Measurements from ENCODE around the gene ELL2.

DNA sequence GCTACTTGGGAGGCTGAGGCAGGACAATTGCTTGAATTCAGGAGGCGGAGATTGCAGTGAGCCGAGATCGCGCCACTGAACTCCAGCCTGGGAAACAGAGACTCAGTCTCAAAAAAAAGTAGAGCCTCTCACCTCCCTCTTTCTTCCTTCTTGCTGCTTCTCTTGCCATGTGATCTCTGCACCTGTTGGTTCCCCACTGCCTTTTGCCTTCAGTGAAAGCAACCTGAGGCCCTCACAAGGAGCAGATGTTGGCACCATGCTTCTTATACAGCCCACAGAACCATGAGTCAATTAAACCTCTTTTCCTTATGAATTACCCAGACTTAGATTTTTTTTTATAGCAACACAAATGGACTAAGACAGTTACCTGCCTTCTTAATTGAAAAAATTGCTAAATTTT is 93.5 kb downstream of the ELL2 start:
- TF ChIP-seq CTCF (IDR thresholded peaks at IDR 0.05; ENCODE audit: insufficient read depth, low read depth, low read length) = no peak
- no peak for TF ChIP-seq EZH2 (IDR thresholded peaks at IDR 0.05; ENCODE audit: insufficient read depth, low read length)

Measured in astrocyte (in vitro differentiated cells and primary cell).